Femur (tissue), 1 donor: ENCODE data around the gene CFAP61.
A peak's percentile ranks its signal among the peaks of the same experiment; 100 is the strongest.
"Not testable (repeated sequence)": the region's sequence is repeated elsewhere in the genome, so short reads cannot be mapped to it uniquely, and the experiment has no call there.

Experiments
- DNase-seq: peaks from one replicate; pipeline ENCODE4 v3.0.0-alpha.2; 2017

CFAP61 gene

GRCh38 chr20:20211274-20211987 lies 159.1 kb downstream of the CFAP61 start:
- DNase-seq, result no peak

GRCh38 chr20:20211988-20212518 lies 159.7 kb downstream of the CFAP61 start:
- DNase-seq, result no peak

DNA sequence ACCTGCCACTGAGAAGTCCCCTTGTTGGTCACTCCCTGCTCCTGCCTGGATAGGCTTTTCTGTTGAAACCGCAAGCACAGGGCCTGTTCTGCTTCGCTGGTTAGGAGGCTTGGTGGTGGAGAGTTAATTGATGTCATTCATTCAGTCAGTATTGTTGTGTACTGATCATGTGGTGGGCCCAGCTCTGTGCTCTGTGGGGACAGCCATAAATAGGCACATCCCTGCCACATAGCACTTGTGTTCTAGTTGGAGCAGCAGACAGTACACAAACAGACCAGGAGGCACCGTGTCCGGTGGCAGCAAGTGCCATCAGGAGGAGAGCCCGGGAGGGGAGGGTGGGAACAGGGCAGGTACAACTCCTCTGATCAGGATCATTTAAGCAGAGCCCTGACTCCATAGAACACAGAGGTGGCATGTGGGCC lies 160.4 kb downstream of the CFAP61 start:
- no peak for DNase-seq

GRCh38 chr20:20213526-20214121 lies 161.3 kb downstream of the CFAP61 start:
- no peak for DNase-seq

GRCh38 chr20:20214757-20215275 lies 162.5 kb downstream of the CFAP61 start:
- DNase-seq, result no peak

DNA sequence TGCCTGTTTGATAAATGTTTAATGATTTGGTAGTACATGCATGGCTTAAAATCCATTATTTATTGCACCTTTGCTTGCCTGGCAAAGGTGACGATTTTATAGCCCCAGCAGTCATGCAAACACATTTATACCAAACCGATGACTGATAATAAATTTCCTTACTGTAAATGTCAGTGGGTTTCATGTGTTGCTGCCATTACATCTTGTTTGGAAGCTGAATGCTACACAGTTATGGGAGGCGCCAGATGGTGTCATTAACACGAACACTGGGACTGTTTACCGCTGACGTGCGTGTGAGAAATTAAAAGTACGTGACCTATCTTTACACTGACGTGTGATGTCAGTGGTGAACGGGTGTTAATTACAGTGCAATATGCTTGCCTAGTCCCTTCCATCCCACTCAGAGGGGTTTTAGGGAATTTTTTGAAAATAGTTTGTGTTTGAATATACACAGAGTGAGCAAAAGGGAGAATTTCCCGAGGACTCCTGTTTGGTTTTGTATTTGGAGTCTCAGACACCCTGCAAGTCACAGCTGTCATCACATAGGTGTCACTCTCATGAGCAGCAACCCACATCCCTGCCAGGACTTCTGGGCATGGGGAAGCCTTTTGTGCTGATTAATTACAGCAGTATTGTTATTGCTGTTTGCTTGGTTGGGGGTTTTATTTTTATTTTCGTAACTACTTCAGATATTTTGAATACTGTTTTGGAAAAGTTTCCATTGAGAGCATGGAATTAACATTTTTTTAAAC lies 163.8 kb downstream of the CFAP61 start:
- no peak for DNase-seq

DNA sequence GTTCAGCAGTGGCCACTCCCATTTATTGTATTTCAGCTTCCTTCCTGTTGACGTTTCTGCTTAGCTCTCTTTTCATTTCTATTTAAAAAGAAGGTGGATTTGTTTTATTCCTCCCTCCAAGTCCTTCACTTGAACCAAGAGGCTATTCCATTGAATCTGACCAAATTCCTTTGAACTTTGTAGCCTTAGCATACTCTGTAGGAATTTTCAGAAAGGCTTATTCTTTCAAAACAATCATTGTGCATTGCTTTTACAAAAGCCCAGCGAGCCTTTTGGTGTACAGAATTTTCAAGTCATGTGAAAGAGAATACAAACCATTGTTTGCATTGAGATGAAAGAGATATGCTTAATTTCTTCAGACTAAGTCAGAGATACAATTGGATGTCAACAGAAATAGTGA lies 164.6 kb downstream of the CFAP61 start:
- no peak for DNase-seq

DNA sequence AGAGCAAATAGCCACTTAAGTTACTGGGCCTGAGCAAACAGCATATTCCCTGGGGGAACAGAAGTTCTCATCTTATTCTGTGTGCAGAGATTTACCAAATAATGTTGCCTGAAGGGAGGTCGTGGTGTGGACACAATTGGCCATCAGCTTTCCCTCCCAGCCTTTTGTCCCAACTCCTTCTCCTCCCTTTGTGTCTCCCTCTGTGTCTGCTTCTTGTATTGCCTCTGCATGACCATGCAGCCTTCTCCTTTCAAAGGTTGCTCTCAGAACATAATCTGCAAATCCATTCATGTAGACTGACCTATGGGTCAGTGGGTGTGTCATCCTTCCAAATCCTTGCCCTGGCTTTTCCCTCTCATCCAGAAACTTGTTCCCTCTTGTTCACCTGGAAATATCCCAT lies 165.3 kb downstream of the CFAP61 start:
- DNase-seq, result no peak

GRCh38 chr20:20218106-20218505 lies 165.8 kb downstream of the CFAP61 start:
- not testable (repeated sequence) for DNase-seq

DNA sequence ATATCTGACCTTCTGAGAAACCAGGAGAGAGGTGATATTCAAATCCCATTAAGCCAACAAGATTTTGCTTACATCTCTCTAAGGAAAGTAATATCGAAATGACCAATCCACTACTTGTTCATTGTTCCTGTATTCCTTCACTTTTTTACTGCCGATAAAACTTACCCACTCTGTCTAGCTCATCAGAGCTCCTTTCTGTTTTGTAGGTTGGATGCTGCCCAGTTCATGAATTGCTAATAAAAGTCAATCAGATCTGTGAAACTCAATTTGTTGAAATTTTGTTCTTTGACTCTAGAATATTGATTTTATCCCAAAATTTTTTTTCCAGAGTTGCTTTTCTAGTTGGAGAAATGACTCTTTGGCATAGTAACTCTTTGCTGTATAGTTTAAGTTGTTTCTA lies 166.7 kb downstream of the CFAP61 start:
- no peak for DNase-seq

DNA sequence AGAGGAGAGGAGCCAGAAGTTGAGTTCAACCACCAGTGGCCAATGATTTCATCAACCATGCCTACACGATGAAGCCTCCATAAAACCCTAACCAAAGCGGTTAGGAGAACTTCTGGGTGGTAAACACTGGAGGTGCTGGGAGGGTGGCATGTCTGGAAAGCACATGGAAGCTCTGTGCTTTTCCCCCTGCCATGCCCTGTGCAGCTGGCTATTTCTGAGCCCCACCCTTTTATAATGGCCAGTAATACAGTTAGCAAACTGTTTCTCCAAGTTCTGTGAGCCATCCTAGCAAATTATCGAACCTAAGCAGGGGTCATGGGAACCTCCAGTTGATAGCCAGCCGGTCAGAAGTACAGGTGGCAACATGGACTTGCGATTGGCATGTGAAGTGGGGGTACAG lies 167.8 kb downstream of the CFAP61 start:
- DNase-seq, result no peak

DNA sequence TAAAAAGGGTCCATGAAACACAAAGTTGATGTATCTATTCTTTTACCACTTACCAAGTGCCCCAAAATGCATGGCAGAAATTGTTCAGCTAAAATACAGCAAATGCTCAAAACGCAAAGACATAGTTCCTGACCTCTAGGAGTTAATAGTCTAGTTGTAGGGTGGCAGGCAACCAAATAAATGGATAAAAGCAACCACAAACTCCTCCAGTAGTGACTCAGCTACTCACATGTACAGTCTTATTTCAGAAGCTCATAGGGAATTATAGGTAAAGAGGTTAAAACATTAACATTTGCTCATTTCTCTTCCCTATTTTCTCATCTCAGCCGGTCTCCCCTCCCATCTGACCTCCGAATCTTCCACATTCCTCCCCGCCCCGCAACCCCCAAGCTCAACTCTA lies 171.6 kb downstream of the CFAP61 start:
- no peak for DNase-seq

- no peak for DNase-seq
Measured at GRCh38 chr20:20224806-20225205, 172.5 kb downstream of the CFAP61 start.

DNA sequence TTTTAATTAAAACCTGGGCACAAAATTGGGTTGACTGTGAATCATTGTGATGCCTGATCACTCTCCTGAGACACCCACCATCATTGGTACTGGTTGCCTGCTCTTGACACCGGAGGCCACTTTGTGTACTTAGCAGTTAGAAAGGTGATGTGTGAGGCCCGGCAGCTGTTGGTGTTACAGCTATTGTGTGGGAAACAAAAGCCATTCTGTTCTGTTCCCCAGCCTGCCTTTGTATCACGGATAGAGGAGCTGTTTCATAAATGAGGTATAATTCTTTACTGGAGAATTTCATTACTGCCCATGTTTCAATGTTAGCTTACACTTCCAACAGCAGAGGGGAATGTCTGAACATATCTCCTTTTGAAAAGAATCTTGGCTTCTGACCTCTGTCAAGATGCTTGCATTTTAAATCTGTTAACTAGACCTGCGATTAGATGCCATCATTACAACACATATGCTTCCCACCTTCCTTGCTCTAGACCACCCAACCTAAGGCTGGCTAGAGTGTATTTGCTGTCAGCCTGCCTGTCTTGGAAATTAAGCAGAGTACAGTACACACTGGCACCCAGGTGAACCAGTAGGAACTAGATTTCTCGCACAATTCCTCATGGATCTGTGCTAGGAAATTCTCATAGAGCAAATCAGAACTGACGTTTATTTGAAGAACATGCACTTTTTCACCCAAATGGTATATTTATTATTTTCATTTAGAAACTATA lies 173.2 kb downstream of the CFAP61 start:
- no peak for DNase-seq

DNA sequence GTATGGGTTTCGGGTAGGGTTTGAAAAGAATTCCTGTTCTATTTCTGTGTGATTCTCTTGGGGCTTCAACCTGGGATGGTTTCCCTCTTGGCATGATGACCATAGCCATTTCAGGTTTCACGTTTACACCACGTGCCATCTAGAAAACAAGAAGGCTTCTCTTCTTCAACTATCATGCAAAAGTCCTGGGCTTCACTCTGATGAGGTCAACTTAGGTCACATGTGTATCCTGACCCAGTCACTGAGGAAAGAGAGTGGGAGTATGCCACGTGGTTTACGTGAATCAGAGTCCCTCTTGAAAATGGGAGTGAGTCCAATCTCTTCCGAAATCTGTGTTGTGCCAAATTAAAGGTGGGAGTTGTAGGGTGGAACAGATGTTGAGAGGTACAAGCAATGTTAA lies 174.2 kb downstream of the CFAP61 start:
- no peak for DNase-seq

GRCh38 chr20:20227013-20227571 lies 174.8 kb downstream of the CFAP61 start:
- DNase-seq, result no peak

DNA sequence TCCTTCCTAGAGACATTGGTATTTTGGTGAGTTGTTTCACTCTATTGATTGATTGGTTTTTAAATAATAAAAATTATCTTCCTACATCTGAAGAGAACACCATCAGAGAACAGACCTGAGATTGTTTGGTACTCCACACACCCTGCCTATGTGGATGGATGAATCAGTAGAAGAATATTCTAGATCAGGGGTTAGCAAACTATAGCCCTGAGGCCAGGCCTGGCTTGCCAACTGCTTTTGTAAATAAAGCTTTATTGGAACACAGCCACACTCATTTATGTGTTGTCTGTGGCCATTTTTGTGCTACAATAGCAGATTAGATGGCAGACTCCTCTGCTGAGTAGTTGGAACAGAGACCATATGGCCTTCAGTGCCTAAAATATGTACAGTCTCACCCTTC lies 176.0 kb downstream of the CFAP61 start:
- no peak for DNase-seq

DNA sequence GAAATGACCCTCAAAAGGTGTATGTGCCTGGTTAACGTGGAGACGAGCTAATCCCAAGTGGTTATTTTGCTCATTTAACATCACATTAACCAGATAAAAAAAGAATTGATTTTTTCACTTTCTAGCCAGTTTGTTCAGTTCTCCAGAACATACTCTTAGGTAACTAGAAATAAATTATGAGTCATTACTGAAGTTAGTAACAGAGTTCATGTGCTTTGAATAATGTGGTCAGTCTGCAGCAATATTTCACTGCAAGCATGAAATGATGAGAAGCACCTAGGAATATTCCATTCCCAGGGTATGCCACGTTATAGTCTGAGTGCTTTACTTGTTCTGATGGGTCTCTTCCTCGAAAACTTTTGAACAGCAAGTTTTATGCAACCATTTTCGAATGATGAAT lies 177.3 kb downstream of the CFAP61 start:
- no peak for DNase-seq

GRCh38 chr20:20230741-20231140 lies 178.4 kb downstream of the CFAP61 start:
- DNase-seq, result no peak

DNA sequence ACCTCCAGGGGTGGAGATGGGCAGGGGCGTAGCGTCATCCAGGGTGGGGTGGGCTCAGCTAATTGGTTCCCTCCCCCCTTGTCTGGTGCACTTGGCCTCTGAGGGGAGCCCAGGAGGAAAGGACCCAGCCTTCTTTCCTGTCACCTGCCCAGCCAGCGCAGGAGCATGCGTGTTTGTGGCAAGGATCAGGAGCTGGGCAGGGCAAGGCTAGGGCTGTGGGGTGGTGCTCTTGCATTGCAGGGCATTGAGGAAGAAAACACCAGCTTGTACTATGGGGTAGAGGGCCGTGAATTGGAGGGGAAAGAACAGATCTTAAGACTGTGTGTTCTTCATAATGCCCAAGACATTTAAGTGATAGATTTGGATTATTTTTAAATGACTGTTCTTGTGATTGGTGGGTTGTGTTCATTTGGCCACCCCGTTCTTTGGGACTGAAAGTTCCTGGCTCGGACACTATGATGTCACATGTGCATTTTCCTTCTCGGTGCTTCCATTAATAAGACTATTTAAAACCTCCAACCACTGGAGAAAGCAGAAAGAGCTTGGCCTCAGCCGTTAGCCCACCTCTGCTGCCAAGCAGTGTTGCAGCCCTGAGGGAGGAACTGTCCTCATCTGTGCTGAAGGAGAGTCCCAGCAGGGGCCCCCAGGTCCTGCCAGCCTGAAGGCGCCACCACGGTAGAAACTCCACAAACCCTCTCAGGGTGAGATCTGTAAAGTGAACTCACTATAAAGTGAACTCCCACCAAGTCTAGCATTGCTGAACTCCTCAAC lies 179.4 kb downstream of the CFAP61 start:
- no peak for DNase-seq

DNA sequence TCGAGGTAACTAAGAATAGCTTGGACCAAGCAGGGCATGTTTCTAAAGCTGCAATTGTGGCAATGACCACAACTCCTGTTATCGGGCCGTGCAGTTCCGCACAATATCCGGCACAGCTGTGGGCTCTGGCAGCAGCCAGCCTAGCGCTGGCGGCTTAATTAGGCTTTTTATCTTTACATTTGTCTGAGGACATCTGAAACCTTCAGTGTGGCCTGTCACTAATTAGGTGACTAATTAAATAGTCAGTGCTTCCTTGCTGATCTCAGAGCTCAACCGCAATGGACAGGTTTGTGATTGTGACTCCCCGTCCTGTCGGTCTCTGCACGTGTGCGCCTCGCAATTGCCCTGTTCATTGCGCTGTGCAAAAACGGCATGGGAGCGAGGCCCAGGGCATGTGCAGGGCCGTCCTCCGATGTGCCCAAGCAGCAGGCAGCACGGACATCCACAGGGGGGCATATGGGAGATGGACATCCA lies 180.7 kb downstream of the CFAP61 start:
- DNase-seq, result peak; percentile 34

- DNase-seq, result no peak
Measured at GRCh38 chr20:20235681-20236080, 183.3 kb downstream of the CFAP61 start.
